HepG2 (cell line): ENCODE data around the gene BET1L. TPM values are rescaled to one million over a fixed set of nuclear protein-coding genes. Genes with fewer than 3 reads are reported as not detected.
A peak's percentile ranks its signal among the peaks of the same experiment; 100 is the strongest.

Source experiments
- ELF1 ChIP-seq: sonication (generic); formaldehyde crosslinking; IDR thresholded peaks from 2 replicates; pipeline ENCODE4 v1.4.0; 2020; ENCODE audit warnings: missing genetic modification reagents
- GABPA ChIP-seq, 2 experiments: IDR thresholded peaks; 2 replicates each; pipeline ENCODE4 v1.6.1; 2011 to 2016; ENCODE audit warnings: low read depth in 2 of 2, low read length in 1 of 2, missing biosample characterization in 1 of 2, missing genetic modification characterization in 1 of 2
- KDM3A ChIP-seq: IDR thresholded peaks from 2 replicates; pipeline ENCODE4 v1.6.1; 2018; ENCODE audit warnings: low read depth, missing compliant biosample characterization
- MEIS2 ChIP-seq: sonication (generic); formaldehyde crosslinking; IDR thresholded peaks from 2 replicates; pipeline ENCODE4 v1.9.0; 2021; ENCODE audit warnings: mild to moderate bottlenecking, missing genetic modification reagents
- POLR2AphosphoS5 ChIP-seq: IDR thresholded peaks from 2 replicates; pipeline ENCODE4 v1.6.1; 2012; ENCODE audit warnings: low read depth, low read length
- SRSF9 ChIP-seq: fragments of 200-400 bp; formaldehyde crosslinking; IDR thresholded peaks from 2 replicates; pipeline ENCODE4 v1.6.1; 2018; ENCODE audit warnings: borderline replicate concordance, mild to moderate bottlenecking, low read depth, low read length; ENCODE audit not compliant: insufficient read depth, poor library complexity, severe bottlenecking
- TEAD2 ChIP-seq: sonication (generic); formaldehyde crosslinking; IDR thresholded peaks from 2 replicates; pipeline ENCODE4 v1.9.0; 2021; ENCODE audit warnings: missing genetic modification reagents
- ZBTB42 ChIP-seq: sonication (generic); formaldehyde crosslinking; IDR thresholded peaks from 2 replicates; pipeline ENCODE4 v1.5.0; 2020; ENCODE audit warnings: mild to moderate bottlenecking, missing genetic modification reagents
- ZNF546 ChIP-seq: sonication (generic); formaldehyde crosslinking; conservative IDR thresholded peaks from 2 replicates; pipeline ENCODE4 v1.8.1; 2023; ENCODE audit warnings: mild to moderate bottlenecking, missing genetic modification reagents
- ZNF562 ChIP-seq: sonication (generic); formaldehyde crosslinking; IDR thresholded peaks from 2 replicates; pipeline ENCODE4 v1.8.0; 2022; ENCODE audit warnings: missing genetic modification reagents, borderline replicate concordance
- ZNF747 ChIP-seq: sonication (generic); formaldehyde crosslinking; IDR thresholded peaks from 2 replicates; pipeline ENCODE4 v1.8.1; 2023; ENCODE audit warnings: missing genetic modification reagents, mild to moderate bottlenecking, borderline replicate concordance
- ZNF775 ChIP-seq: sonication (generic); formaldehyde crosslinking; IDR thresholded peaks from 2 replicates; pipeline ENCODE4 v1.4.0; 2020; ENCODE audit warnings: missing genetic modification reagents, mild to moderate bottlenecking, moderate library complexity, borderline replicate concordance
- ZSCAN25 ChIP-seq: sonication (generic); formaldehyde crosslinking; IDR thresholded peaks from 2 replicates; pipeline ENCODE4 v1.8.0; 2022; ENCODE audit warnings: mild to moderate bottlenecking, missing genetic modification reagents
- polyA plus RNA-seq, 8 experiments: library from polyadenylated mRNA; depleted of rRNA in 3 of 8; stranded (reverse) in 7 of 8; unstranded in 1 of 8; fragments of >200 nt; fragmentation: Illumina TruSeq in 4 of 8; extraction: Trizol in 4 of 8; gene quantifications; 2 replicates each; pipeline versions ENCODE4 v1.2.1 to v1.2.3, GENCODE V29; 2011 to 2016; ENCODE audit warnings: low read depth in 4 of 8, missing spikeins in 1 of 8, mixed read lengths in 1 of 8; ENCODE audit not compliant: insufficient read depth in 1 of 8
- total RNA-seq, 5 experiments: library from RNA; depleted of rRNA; stranded (reverse); fragments of >200 nt; fragmentation: Illumina TruSeq; extraction: Trizol; gene quantifications; 2 replicates each; pipeline ENCODE4 v1.2.3, GENCODE V29; 2016; ENCODE audit warnings: low read depth in 1 of 5
- TF ChIP-seq, protein P1 (sequence below), 2 experiments: fragments of 450-650 bp in 1 of 2; sonication (generic) in 1 of 2; formaldehyde crosslinking in 1 of 2; IDR thresholded peaks; 2 replicates each; pipeline versions ENCODE4 v1.6.1 to v1.8.0; 2016 to 2022; ENCODE audit warnings: antibody characterized with exemption in 1 of 2, mild to moderate bottlenecking in 1 of 2, missing genetic modification reagents in 1 of 2
- TF ChIP-seq, protein P2 (sequence below): sonication (generic); formaldehyde crosslinking; IDR thresholded peaks from 2 replicates; pipeline ENCODE4 v1.5.1; 2020; ENCODE audit warnings: missing genetic modification reagents, mild to moderate bottlenecking, borderline replicate concordance
- TF ChIP-seq, protein P3 (sequence below): IDR thresholded peaks from 2 replicates; pipeline ENCODE4 v1.6.1; 2012; ENCODE audit warnings: inconsistent platforms
- TF ChIP-seq, protein P4 (sequence below): sonication (generic); formaldehyde crosslinking; IDR thresholded peaks from 2 replicates; pipeline ENCODE4 v1.8.1; 2023; ENCODE audit warnings: mild to moderate bottlenecking, moderate library complexity, missing genetic modification reagents

BET1L gene
- total and polyA plus RNA-seq, 2 of the 13 experiments (the other 11 are each of a cell fraction or from before 2014, with no cell fraction given): 26.2 to 59.6 TPM

DNA sequence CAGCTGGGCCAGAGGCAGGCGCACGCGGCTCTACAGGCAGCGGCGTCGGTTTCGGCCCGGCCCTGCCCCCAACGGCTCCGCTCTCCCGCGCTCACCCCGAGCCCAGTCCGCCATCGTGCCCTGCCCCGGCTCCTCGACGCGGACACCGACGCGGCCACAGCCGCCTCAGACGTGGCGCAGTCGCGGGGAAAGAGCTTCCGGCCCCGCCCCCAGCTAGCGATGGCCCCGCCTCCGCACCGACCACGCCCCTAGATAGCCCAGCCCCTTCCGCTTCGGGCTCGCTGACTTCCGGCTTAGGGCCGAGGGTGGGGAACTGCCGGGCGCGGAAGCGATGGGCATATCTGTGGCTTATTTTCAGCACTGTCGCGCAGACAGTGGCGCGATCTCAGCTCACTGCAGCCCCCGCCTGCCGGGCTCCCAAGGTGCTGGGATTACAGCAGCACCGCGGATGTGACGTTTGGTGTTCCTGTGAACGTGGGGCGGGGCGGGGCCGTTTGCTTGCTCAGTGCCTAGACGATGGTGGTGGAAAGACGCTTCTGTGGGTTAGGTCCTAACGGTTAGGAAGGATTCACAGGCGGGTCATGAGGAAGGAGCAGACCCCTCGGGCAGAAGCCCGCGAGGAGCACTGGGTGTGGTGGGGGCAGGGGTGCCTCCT, at the start of gene BET1L, which contains the start of gene RIC8A (continued):
- TF ChIP-seq, protein P1, sequence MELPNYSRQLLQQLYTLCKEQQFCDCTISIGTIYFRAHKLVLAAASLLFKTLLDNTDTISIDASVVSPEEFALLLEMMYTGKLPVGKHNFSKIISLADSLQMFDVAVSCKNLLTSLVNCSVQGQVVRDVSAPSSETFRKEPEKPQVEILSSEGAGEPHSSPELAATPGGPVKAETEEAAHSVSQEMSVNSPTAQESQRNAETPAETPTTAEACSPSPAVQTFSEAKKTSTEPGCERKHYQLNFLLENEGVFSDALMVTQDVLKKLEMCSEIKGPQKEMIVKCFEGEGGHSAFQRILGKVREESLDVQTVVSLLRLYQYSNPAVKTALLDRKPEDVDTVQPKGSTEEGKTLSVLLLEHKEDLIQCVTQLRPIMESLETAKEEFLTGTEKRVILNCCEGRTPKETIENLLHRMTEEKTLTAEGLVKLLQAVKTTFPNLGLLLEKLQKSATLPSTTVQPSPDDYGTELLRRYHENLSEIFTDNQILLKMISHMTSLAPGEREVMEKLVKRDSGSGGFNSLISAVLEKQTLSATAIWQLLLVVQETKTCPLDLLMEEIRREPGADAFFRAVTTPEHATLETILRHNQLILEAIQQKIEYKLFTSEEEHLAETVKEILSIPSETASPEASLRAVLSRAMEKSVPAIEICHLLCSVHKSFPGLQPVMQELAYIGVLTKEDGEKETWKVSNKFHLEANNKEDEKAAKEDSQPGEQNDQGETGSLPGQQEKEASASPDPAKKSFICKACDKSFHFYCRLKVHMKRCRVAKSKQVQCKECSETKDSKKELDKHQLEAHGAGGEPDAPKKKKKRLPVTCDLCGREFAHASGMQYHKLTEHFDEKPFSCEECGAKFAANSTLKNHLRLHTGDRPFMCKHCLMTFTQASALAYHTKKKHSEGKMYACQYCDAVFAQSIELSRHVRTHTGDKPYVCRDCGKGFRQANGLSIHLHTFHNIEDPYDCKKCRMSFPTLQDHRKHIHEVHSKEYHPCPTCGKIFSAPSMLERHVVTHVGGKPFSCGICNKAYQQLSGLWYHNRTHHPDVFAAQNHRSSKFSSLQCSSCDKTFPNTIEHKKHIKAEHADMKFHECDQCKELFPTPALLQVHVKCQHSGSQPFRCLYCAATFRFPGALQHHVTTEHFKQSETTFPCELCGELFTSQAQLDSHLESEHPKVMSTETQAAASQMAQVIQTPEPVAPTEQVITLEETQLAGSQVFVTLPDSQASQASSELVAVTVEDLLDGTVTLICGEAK (IDR thresholded peaks at IDR 0.05): peak; percentile 63
- TF ChIP-seq, protein P1 (CRISPR knock-in tag; IDR thresholded peaks at IDR 0.05): peak; percentile 75; the same call in 1 of the 2 replicates
- TF ChIP-seq, protein P2, sequence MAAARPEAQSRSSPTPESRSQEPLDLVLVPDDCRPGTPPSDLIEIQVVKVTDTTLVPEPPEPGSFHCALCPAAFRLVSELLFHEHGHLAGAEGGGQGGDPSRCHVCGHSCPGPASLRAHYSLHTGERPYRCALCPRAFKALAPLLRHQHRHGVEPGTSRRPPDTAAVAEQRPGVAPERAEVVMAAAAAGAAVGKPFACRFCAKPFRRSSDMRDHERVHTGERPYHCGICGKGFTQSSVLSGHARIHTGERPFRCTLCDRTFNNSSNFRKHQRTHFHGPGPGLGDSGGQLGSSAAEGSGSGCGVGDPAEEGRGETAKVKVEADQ (CRISPR knock-in tag): peak; percentile 46; the same call in 1 of the 2 replicates
- TF ChIP-seq ZNF747 (CRISPR knock-in tag) (peak; percentile 88), ZBTB42 (CRISPR knock-in tag) (no peak; the same call in 1 of the 2 replicates), SRSF9 (no peak), GABPA (IDR thresholded peaks at IDR 0.05; ENCODE audit: low read depth, low read length) (no peak), GABPA (CRISPR knock-in tag; IDR thresholded peaks at IDR 0.05; ENCODE audit: low read depth) (peak; percentile 93), KDM3A (CRISPR knock-in tag) (peak; percentile 73), ZNF775 (CRISPR knock-in tag) (no peak), ELF1 (CRISPR knock-in tag) (peak; percentile 96), ZNF562 (CRISPR knock-in tag) (no peak), MEIS2 (CRISPR knock-in tag) (peak; percentile 35; the same call in 1 of the 2 replicates), ZNF546 (CRISPR knock-in tag) (0 out of 2 replicates have a peak, but pooled peaks have one; percentile 66), POLR2AphosphoS5 (peak; percentile 85), ZSCAN25 (CRISPR knock-in tag) (peak; percentile 47; the same call in 1 of the 2 replicates), TEAD2 (CRISPR knock-in tag) (no peak)
- TF ChIP-seq, protein P3, sequence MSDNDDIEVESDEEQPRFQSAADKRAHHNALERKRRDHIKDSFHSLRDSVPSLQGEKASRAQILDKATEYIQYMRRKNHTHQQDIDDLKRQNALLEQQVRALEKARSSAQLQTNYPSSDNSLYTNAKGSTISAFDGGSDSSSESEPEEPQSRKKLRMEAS: peak; percentile 92
- TF ChIP-seq, protein P4, sequence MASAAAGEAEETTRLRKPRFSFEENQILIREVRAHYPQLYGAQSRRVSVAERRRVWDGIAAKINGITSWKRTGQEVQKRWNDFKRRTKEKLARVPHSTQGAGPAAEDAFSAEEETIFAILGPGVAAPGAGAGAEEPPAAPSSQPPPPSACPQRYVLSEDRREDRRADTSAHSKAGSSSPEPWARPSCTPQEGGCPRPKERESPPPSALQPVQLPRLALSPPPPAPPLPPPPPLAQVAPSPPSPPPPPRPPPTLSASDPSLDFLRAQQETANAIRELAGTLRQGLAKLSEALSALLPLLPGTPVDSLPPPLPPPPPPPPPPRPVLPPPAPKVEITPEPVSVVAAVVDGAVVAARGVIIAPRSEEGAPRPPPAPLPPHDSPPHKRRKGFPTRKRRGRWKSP (CRISPR knock-in tag): peak; percentile 67; the same call in 1 of the 2 replicates
